Ovary (tissue), 3 donors: ENCODE measurements around the gene IL17REL.

Experiments used
- CTCF ChIP-seq, 3 donors: fragments of 450-650 bp in 2 of 3; fragments of 200-600 bp in 1 of 3; IDR thresholded peaks; one replicate each; pipeline versions ENCODE4 v1.5.1 to v1.8.0; 2016 to 2022; ENCODE audit warnings: antibody characterized with exemption in 3 of 3, mild to moderate bottlenecking in 1 of 3
- EP300 ChIP-seq: sonication (generic); formaldehyde crosslinking; IDR thresholded peaks from one replicate; pipeline ENCODE4 v1.6.1; 2017; ENCODE audit warnings: antibody characterized with exemption
- POLR2A ChIP-seq: fragments of 450-650 bp; IDR thresholded peaks from one replicate; pipeline ENCODE4 v1.6.1; 2017; ENCODE audit warnings: antibody characterized with exemption, mild to moderate bottlenecking, moderate library complexity
- donor health status: DM: no; HTN: no; CAD: no.

- no peak for TF ChIP-seq CTCF (IDR thresholded peaks at IDR 0.05)
- no peak for TF ChIP-seq EP300
- TF ChIP-seq POLR2A: no peak
These were observed 37.0 kb upstream of the IL17REL start for GRCh38 chr22:50049299-50050195.
